Astrocyte of the cerebellum (primary cell): ENCODE measurements around the gene MISP3.
"Not testable (repeated sequence)": the region's sequence is repeated elsewhere in the genome, so short reads cannot be mapped to it uniquely, and the experiment has no call there.

Experiments
- DNase-seq: peaks from one replicate; pipeline ENCODE4 v3.0.0-alpha.2; 2011; ENCODE audit warnings: low read depth
- H3K4me3 ChIP-seq: 2 replicates; pipeline ENCODE4 v1.5.1; 2011; ENCODE audit warnings: mild to moderate bottlenecking, low read depth, low read length, moderate library complexity
- CTCF ChIP-seq: IDR thresholded peaks from 2 replicates; pipeline ENCODE4 v1.5.1; 2012; ENCODE audit warnings: low read length, low read depth, moderate library complexity, mild to moderate bottlenecking; ENCODE audit errors: missing control alignments
- in situ Hi-C: cut with HindIII; loops from 2 replicates; pipeline ENCODE4 v1.10.0; 2017; ENCODE audit warnings: low sequenced_read_pairs

The MISP3 gene

GRCh38 chr19:14072535-14073260 is at the start of gene MISP3:
Gene MISP3, plus strand, starts transcription at chr19:14072786. Its CDS starts 524 bp downstream, at chr19:14073310.
- no peak for TF ChIP-seq CTCF
- no peak for DNase-seq

GRCh38 chr19:14023404-14024235 is 49.0 kb upstream of the MISP3 start:
- peak; percentile 56 for TF ChIP-seq CTCF
- no peak for DNase-seq
- no peak overlapping the region for H3K4me3 ChIP-seq
- in situ Hi-C loops: no loop called here

More at GRCh38 chr19:14072535-14073260, at the start of gene MISP3:
- H3K4me3 ChIP-seq: peak within 1 kb of the TSS; percentile 55
- in situ Hi-C loops: no loop called here

- in situ Hi-C loops, DNase-seq: not testable (repeated sequence)
These were observed 45.9 kb upstream of the MISP3 start for GRCh38 chr19:14026652-14027192.

GRCh38 chr19:14027856-14028450 is 44.6 kb upstream of the MISP3 start, which contains the start of gene RLN3:
Gene RLN3, plus strand, starts transcription at chr19:14028148. Its CDS starts 57 bp downstream, at chr19:14028205.
- DNase-seq: no peak
- no peak within 1 kb of the TSS for H3K4me3 ChIP-seq
- no peak for TF ChIP-seq CTCF
- in situ Hi-C loops: no loop called here

More at GRCh38 chr19:14026652-14027192, 45.9 kb upstream of the MISP3 start:
- H3K4me3 ChIP-seq: not testable (repeated sequence)

- in situ Hi-C loops: no loop called here
- H3K4me3 ChIP-seq: no peak overlapping the region
- DNase-seq: no peak
- no peak for TF ChIP-seq CTCF
These were observed 43.7 kb upstream of the MISP3 start for GRCh38 chr19:14028901-14029300.

- TF ChIP-seq CTCF: no peak
- in situ Hi-C loops: no loop called here
- peak overlapping the region; percentile 52 for H3K4me3 ChIP-seq
- DNase-seq: no peak
These were observed 41.4 kb upstream of the MISP3 start for GRCh38 chr19:14030997-14031718.
